Femur (tissue), 1 donor: ENCODE measurements around the gene MED16.
"Not testable (repeated sequence)": the region's sequence is repeated elsewhere in the genome, so short reads cannot be mapped to it uniquely, and the experiment has no call there.

Experiments
- DNase-seq: peaks from one replicate; pipeline ENCODE4 v3.0.0-alpha.2; 2017

Gene MED16

DNA sequence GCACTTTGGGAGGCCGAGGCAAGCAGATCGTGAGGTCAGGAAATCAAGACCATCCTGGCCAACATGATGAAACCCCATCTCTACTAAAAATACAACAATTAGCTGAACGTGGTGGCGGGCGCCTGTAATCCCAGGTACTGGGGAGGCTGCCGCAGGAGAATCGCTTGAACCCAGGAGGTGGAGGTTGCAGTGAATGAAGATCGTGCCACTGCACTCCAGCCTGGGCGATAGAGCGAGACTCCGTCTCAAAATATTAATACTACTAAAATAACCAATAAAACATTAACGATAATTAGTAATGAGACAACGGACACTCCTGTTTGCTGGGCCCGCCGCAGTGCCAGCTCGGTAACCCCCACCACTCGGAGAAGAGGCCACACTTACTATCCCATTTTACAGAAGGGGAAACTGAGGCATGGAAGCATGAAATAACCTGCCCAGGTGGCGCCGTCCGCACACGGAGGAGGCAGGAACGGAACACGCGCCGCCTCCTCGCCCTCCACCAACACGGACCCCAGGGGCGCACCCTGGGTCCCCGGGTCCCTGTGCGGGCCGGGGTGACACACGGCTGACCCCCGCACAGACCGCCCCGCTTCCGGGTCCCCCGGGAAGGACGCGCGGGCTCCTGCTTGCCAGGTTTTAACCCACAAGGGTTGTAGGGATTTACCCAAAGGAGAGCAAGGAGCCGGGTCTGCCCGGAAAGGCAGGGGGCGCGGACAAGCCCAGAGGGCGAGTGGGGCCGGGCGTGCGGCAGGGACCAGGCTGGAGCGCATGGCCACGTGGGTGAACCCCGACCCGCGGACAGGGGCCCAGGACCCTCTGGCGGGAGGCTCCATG, 18.4 kb upstream of the MED16 start:
- no peak for DNase-seq

- DNase-seq: peak; percentile 68
These were observed 14.3 kb upstream of the MED16 start for GRCh38 chr19:907183-907853.

- no peak for DNase-seq
These were observed 13.5 kb upstream of the MED16 start for GRCh38 chr19:906480-906879.

DNA sequence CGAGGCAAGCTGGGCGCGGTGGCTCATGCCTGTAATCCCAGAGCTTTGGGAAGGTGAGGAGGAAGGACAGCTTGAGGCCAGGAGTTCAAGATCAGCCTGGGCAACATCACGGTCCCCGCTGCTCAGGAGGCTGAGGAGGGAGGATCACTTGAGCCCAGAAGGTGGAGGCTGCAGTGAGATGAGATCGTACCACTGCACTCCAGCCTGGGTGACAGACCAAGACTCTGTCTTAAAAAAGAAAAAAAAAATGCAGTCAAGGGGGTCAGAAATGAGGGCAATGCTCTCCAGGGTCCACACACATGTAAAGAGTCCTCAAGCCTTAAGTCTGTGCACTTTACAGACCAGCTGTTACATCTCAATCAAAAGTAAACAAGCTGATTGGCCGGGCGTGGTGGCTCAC, 11.6 kb upstream of the MED16 start:
- DNase-seq: no peak

DNA sequence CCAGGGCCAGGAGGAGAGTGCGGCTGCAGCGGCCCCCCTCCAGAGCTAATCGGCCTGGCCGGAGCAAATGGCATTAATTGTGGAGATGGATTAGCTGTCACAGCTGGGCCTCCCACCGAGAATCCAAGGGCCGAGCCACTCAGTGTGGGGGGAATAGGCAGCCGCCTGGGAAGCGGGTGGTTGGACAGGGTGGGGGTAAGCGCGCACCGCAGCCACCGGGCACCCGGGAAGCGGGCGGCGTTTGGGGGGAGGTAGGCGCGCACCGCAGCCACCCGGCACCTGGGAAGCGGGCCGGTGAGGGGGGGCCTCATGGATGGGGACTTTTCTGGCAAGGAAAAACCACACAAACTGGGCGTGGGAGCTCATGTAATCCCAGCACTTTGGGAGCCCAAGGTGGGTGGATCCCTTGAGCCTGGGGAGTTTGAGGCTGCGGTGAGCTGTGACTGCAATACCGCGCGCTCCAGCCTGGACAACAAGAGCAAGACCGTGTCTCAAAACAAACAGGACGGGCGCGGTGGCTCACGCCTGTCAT, 10.3 kb upstream of the MED16 start:
- no peak for DNase-seq

DNA sequence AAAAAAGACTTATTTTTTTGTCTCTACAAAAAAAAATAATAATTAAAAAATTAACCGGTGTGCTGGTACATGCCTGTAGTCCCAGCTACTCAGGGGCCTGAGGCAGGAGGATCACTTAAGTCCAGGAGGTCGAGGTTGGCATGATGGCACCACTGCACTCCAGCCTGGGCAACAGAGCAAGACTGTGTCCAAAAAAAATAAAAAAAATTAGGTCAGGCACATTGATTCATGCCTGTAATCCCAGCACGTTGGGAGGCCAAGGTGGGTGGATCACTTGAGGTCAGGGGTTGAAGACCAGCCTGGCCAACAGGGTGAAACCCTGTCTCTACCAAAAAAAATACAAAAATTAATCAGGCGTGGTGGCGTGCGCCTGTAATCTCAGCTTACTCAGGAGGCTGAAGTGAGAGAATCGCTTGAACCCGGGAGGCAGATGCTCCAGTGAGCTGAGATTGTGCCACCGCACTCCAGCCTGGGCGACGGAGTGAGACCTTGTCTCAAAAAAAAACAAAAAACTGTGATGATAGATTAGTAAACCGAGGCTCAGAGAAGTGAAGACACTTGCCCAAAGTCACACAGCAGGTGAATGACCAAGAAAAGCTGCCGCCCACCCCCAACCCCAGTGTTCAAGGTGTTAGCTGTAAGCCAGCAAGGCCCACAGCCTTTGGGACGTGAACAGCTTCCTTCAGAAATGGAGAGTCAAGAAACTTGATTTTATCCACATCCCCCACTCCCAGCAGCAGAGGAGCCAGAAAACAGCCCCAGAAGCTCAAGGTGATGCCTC, 9.6 kb upstream of the MED16 start:
- no peak for DNase-seq

- DNase-seq: no peak
These were observed 9.0 kb upstream of the MED16 start for GRCh38 chr19:902093-902370.

DNA sequence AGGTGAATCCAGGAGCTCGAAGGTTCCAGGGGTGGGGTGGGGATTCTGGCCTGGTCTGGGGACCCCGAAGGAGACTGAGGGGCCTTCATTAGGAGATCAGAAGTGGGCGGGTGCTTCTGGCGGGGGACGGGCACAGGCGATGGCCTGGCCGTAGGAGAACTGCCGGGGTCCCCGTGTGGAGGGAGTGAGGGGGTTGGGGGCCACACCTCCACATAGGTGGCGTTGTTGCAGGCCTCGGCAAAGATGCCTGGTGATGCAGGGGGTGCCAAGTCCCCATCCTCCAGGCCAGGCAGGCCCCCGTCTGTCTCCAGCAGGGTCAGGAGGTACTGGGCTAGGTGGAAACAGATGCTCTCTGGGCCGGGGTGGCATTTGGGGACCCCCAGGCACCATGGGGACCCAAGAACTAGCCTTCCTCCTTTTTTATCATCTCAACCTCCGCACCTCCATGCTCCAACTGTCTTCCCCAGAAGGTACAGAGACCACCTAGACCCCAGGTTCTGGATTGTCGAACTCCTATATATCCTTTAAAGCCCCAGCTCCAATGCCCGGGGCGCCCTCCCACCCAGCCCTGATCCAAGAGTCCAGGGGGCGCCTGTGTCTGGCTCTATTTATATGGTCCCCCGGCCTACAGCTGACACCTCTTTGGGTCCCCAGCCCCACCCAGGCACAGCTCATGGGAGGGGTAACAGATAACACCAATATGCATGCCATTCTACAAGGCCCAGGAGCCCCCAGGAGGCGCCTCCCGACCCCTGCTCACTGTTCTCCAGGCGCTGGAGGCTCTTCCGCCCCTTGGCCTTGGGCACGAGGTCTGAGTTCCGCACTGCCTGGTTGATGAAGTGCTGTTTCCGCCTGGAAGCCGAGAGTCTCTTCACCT, 8.5 kb upstream of the MED16 start:
- no peak for DNase-seq

- DNase-seq: no peak
These were observed 7.5 kb upstream of the MED16 start for GRCh38 chr19:900302-901111.

DNA sequence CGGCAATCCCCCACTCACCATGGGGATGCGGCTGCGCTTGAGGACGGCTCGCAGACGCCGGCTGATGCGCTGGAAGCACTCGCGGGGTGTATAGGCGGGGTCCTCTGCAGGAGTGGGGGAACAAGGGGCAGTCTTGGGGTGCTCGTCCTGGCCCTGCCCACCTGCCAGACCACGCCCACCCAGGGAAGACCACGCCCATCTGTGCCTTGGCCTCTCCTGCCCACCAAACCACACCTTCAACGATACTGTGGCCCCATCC, 7.0 kb upstream of the MED16 start:
- DNase-seq: no peak

DNA sequence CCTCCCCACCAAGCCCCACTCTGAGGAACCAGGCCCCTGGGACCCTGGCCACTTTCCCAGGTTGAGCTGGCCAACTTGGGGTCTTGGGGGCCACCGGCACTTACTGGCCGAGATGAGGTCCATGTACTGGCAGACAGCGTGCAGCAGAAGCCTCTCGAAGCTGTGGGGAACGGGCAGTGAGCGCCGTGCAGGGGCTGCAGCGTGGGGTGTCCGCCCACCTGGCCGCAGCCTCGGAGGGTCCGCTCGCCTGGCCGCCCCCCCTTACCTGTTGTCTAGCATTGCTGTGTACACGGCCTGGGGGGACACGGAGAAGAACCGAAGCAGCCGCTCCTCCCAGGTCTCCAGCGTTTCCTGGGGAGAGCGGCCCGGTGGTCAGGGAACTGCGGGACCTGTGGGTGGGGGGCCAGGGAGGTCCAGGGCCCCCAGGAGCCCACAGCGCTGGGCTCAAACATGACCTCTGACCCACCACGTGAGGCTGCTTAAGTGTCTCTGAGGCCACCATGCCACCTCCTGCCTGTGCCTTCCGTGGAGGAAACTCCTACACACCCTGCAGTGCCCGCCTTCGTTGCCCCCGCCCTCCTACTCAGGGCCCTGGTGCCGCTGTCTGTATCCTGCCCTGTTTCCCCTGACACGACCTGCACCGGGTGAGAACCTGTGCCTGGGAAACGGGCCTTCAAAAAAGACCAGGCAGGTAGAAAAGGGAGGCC, 6.5 kb upstream of the MED16 start:
- no peak for DNase-seq

DNA sequence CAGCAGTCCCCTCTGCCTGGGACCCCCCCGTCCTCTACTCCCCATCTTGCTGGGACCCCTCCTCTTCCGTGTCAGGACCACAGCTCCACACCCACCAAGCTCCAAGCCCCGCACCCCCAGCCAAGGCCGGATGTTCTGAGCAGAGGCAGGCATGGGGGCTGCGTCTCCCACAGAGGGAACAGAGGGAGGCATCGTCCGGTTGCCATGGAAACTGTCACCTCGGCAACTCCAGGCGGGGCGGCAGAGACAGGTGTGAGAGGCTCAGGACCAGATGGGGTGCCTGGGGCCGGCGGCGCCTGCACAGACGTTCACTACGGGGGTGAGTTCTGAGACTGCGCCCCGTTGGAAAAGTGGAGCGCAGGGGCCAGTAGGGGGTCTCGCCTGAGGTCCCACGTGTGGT, 5.7 kb upstream of the MED16 start:
- no peak for DNase-seq

DNA sequence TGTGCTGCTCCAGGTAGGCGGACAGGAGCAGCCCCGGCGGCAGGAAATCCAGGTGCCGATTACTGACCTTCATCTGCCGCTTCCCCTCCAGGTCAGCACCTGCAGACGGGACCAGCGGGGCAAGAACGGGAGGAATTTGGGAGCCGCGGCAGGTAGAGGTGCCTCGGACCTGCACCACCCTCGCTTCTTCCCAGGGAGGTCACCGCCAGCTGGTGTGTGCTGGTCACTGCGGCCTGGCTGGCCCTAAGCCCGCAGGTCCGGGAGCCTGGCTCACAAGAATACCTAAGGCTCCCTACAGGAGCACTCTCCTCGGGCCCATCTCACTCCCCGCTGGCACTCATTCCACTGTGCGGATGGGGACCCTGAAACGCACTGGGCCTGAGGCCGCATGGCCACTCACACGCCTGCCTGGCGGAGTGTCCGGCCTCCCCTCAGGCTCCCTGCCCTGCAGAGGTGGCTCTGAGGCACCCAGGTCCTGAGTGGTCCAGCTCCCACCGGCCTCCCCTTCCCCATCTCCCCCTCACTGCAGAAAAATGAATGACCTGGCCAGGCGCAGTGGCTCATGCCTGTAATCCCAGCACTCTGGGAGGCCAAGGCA, 4.6 kb upstream of the MED16 start:
- no peak for DNase-seq

GRCh38 chr19:896999-897398, 4.0 kb upstream of the MED16 start:
- DNase-seq: no peak

GRCh38 chr19:896434-896833, 3.4 kb upstream of the MED16 start:
- no peak for DNase-seq

- DNase-seq: peak; percentile 73
These were observed 619 bp downstream of the MED16 start for GRCh38 chr19:892243-892893.

DNA sequence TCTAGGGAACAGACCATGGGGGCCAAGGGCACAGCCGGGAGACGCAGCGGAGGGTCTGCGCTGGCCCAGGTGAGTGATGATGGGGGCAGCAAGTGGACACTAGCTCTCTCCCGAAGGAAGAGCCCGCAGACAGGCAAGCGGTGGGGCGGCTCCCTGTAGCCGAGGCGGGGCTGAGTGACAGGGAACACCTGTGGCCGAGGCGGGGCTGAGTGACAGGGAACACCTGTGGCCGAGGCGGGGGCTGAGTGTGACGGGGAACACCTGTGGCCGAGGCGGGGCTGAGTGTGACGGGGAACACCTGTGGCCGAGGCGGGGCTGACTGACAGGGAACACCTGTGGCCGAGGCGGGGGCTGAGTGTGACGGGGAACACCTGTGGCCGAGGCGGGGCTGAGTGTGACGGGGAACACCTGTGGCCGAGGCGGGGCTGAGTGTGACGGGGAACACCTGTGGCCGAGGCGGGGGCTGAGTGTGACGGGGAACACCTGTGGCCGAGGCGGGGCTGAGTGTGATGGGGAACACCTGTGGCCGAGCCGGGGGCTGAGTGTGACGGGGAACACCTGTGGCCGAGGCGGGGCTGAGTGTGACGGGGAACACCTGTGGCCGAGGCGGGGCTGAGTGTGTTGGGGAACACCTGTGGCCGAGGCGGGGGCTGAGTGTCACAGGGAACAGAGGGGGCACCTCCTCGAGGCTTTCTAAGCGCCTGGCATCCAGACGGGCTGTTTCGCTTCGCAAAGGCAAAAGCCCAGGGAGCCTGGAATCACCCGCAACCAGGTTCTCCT, 1.4 kb downstream of the MED16 start:
- not testable (repeated sequence) for DNase-seq

GRCh38 chr19:890831-891230, 2.2 kb downstream of the MED16 start:
- no peak for DNase-seq

DNA sequence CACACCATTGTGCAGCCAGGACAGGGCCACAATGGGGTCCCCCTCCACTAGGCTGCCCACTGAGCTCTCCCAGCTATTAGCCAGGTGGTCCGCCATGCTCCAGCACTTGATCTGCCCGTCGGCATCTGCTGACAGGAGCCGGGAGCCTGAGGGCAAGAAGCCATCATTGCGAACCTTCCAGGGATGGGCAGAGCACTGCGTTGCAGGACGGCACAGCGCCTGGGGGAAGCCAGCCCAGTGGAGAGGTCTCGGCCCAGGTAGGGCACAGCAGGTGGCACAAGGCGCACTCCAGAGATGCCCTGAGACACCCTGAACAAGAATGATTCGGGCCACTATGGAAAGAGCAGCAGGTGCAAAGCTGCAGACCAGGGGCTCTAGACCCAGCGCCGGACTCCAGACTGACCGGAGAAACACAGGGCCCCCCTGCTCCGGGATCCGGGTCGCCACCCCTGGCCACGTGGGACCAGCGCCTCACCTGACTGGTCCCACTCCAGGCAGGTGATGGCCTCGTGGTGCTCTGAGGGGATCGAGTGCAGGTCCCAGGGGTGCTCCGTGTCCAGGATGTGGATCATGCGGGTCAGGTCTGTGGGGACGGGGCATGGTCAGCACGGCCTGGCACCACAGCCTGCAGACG, 3.2 kb downstream of the MED16 start:
- DNase-seq: no peak
